ENCODE results near the gene LIPE. TPM values are rescaled to one million over a fixed set of nuclear protein-coding genes. Genes with fewer than 3 reads are reported as not detected.

Gene LIPE
- total RNA-seq, 4 donors from 2014 or later: 1,365 to 4,468 (median 1,601) TPM

DNA sequence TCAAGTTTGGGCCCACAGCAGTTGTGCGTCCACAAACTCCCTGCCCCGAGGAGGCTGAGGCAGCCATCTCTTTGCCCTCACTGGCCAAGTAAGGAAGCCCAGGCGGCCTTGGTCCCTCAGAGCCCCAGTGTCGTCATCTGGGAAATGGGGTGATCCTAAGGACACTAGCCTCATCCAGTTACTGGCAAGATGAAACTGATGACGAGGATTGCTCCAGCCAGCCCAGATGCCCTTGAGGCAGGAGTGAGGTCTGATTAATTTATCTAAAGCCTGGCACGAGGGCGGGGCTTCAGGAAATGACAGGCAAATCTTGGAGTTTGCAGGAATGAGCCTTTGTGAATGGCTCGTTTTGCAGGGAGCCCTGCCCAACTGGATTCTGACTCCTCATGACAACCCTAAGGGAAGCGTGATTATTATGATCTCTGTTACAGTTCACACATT, 5.6 kb downstream of the LIPE start:
- TF ChIP-seq, protein P1, sequence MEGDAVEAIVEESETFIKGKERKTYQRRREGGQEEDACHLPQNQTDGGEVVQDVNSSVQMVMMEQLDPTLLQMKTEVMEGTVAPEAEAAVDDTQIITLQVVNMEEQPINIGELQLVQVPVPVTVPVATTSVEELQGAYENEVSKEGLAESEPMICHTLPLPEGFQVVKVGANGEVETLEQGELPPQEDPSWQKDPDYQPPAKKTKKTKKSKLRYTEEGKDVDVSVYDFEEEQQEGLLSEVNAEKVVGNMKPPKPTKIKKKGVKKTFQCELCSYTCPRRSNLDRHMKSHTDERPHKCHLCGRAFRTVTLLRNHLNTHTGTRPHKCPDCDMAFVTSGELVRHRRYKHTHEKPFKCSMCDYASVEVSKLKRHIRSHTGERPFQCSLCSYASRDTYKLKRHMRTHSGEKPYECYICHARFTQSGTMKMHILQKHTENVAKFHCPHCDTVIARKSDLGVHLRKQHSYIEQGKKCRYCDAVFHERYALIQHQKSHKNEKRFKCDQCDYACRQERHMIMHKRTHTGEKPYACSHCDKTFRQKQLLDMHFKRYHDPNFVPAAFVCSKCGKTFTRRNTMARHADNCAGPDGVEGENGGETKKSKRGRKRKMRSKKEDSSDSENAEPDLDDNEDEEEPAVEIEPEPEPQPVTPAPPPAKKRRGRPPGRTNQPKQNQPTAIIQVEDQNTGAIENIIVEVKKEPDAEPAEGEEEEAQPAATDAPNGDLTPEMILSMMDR (IDR thresholded peaks at IDR 0.05; ENCODE audit: low read depth): no peak

DNA sequence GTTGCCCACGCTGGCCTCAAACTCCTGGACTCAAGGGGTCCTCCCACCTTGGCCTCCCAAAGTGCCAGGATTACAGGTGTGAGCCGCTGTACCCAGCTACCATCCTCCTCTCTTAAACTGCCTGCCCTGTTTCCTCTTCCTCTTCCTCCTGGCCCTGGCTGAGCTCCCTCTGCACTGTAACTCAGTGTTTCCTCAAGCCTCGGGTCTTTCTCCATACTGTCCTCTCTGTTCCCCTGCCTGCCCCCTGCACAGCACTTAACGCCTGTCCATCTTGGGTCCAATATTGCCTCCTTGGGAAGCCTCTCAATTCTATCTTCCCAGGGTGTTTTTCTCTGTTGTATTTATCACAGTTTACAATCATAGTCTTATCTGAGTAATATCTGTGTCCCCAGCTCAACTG, 6.1 kb downstream of the LIPE start:
- TF ChIP-seq, protein P1 (IDR thresholded peaks at IDR 0.05; ENCODE audit: low read depth): no peak

DNA sequence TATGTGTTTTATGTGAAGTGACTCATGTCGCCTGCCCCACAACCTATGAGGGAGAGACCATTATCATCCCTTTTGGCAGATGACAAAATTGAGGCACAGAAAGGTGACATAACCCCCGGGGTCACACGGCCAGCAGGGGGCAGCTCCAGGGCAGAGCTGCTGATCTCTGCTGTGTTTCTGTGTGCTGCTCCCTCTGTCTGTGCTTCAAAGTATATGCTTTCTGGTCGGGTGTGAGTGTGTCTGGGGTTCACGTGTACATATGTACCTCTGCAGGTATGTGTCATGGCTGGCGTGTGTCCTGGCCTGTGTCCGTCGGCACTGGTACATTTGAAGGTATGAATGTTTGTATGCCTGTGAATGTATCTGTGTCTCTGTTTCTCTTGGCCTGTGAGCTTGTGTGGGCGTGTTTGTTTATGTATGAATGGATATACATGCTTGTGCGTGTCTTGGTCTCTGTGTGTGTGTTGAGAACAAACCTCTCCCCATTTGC, 7.1 kb downstream of the LIPE start:
- TF ChIP-seq, protein P1 (IDR thresholded peaks at IDR 0.05; ENCODE audit: low read depth): no peak

GRCh38 chr19:42419309-42419708, 7.9 kb downstream of the LIPE start:
- TF ChIP-seq, protein P1 (IDR thresholded peaks at IDR 0.05; ENCODE audit: low read depth): no peak

GRCh38 chr19:42412661-42413076, 14.5 kb downstream of the LIPE start:
- TF ChIP-seq, protein P1 (IDR thresholded peaks at IDR 0.05; ENCODE audit: low read depth): no peak

- TF ChIP-seq, protein P1 (IDR thresholded peaks at IDR 0.05; ENCODE audit: low read depth): no peak
These were observed 15.0 kb downstream of the LIPE start for GRCh38 chr19:42412227-42412626.

- TF ChIP-seq, protein P1 (IDR thresholded peaks at IDR 0.05; ENCODE audit: low read depth): no peak
These were observed 15.5 kb downstream of the LIPE start for GRCh38 chr19:42411581-42412178.

All from subcutaneous adipose tissue (tissue), 4 donors.